Ishikawa (cell line): ENCODE data around the gene RBM38.

Source experiments
- CREB1 ChIP-seq: IDR thresholded peaks from 2 replicates; pipeline ENCODE4 v1.6.1; 2012; ENCODE audit warnings: low read depth
- EP300 ChIP-seq: IDR thresholded peaks from 2 replicates; pipeline ENCODE4 v1.6.1; 2012; ENCODE audit warnings: borderline replicate concordance
- FOXM1 ChIP-seq: IDR thresholded peaks from 2 replicates; pipeline ENCODE4 v1.6.1; 2012; ENCODE audit warnings: low read depth, borderline replicate concordance
- MAX ChIP-seq: IDR thresholded peaks from 2 replicates; pipeline ENCODE4 v1.6.1; 2012
- NFIC ChIP-seq: IDR thresholded peaks from 2 replicates; pipeline ENCODE4 v1.6.1; 2012
- YY1 ChIP-seq: IDR thresholded peaks from 2 replicates; pipeline ENCODE4 v1.6.1; 2012; ENCODE audit warnings: low read depth

GRCh38 chr20:57396212-57396983 lies 5.2 kb downstream of the RBM38 start:
- TF ChIP-seq MAX (no peak), FOXM1 (no peak), NFIC (no peak), EP300 (no peak), YY1 (no peak), CREB1 (no peak)
